K562 (cell line): ENCODE results near the gene MCC. TPM values are rescaled to one million over a fixed set of nuclear protein-coding genes. Genes with fewer than 3 reads are reported as not detected.

Experiments used
- ATAC-seq: fragments of 200-7000 bp; cut with Tn5 transposase; 3 replicates; pipeline ENCODE4 v1.9.1; 2020; ENCODE audit warnings: moderate library complexity
- BruUV-seq: library from RNA; stranded (reverse); fragments of 400-500 nt; replicated peaks from 2 replicates; lab custom pipeline; 2021; lab: Mats Ljungman, UMichigan
- CTCF ChIA-PET: fragments of 300-600 bp; formaldehyde crosslinking; extraction: SDS; loops from one replicate; lab custom pipeline; 2021; ENCODE audit warnings: low intra/inter-chr PET ratio; lab: Yijun Ruan, JAX
- POLR2A ChIA-PET: fragments of 300-600, 350-650 bp; sonication (Branson Sonifier 250); formaldehyde crosslinking; extraction: SDS; loops from one replicate; lab custom pipeline; 2021; ENCODE audit warnings: antibody characterized with exemption, inconsistent platforms; lab: Yijun Ruan, JAX
- DNase-seq, 4 experiments: peaks; one replicate each; pipeline versions ENCODE4 v3.0.0 to v3.0.0-alpha.2; 2011 to 2018; ENCODE audit warnings: low spot score in 3 of 4, mixed read lengths in 3 of 4; ENCODE audit errors: extremely low read depth in 1 of 4
- FAIRE-seq: peaks from 2 replicates; lab custom pipeline; 2011; peaks lifted over from hg19 to GRCh38; lab: Jason Lieb, UNC
- H2AFZ ChIP-seq: 2 replicates; pipeline ENCODE4 v1.6.0; 2011; ENCODE audit warnings: low read depth, low read length, control low read depth, inconsistent platforms
- H3K27ac ChIP-seq: fragments of 200-600 bp; 3 replicates; pipeline ENCODE4 v1.8.0; 2011; ENCODE audit warnings: low read depth, mild to moderate bottlenecking, control low read depth, inconsistent platforms, low read length, moderate library complexity, mixed read lengths; ENCODE audit errors: extremely low read depth
- H3K27me3 ChIP-seq, 2 experiments: fragments of 300-600 bp in 1 of 2; 2 replicates in 1 of 2; 3 replicates in 1 of 2; pipeline versions ENCODE4 v1.6.0 to v1.8.0; 2011; ENCODE audit warnings: inconsistent platforms in 2 of 2, low read length in 2 of 2, mild to moderate bottlenecking in 1 of 2, mixed read lengths in 1 of 2, moderate library complexity in 1 of 2; ENCODE audit not compliant: control insufficient read depth in 2 of 2, insufficient read depth in 2 of 2
- H3K36me3 ChIP-seq: fragments of 300-600 bp; 3 replicates; pipeline ENCODE4 v1.8.0; 2011; ENCODE audit warnings: mild to moderate bottlenecking, low read length, inconsistent platforms; ENCODE audit not compliant: control insufficient read depth, insufficient read depth
- H3K4me1 ChIP-seq, 2 experiments: fragments of 200-600 bp in 1 of 2; replicated peaks in 1 of 2; 2 replicates in 1 of 2; 3 replicates in 1 of 2; pipeline versions ENCODE4 v1.5.1 to v1.8.0; 2011; ENCODE audit warnings: inconsistent platforms in 2 of 2, low read length in 2 of 2, mild to moderate bottlenecking in 1 of 2, mixed read lengths in 1 of 2, moderate library complexity in 1 of 2; ENCODE audit not compliant: control insufficient read depth in 2 of 2, insufficient read depth in 2 of 2
- H3K4me2 ChIP-seq: 2 replicates; pipeline ENCODE4 v1.6.1; 2011; ENCODE audit warnings: low read length, control low read depth, inconsistent platforms, mixed read lengths; ENCODE audit not compliant: insufficient read depth
- H3K4me3 ChIP-seq: fragments of 200-600 bp; sonication (generic), shearing (Covaris generic); 2 replicates; pipeline ENCODE4 v1.5.1; 2016; ENCODE audit warnings: control low read depth, inconsistent platforms
- H3K79me2 ChIP-seq: fragments of 200-600 bp; 3 replicates; pipeline ENCODE4 v1.8.0; 2011; ENCODE audit warnings: low read length, inconsistent platforms; ENCODE audit not compliant: control insufficient read depth, insufficient read depth
- H3K9ac ChIP-seq, 2 experiments: 2 replicates each; pipeline versions ENCODE4 v1.6.0 to v1.6.1; 2011; ENCODE audit warnings: low read depth in 2 of 2, low read length in 2 of 2, control low read depth in 1 of 2, inconsistent platforms in 1 of 2, mild to moderate bottlenecking in 1 of 2, mixed read lengths in 1 of 2; ENCODE audit not compliant: insufficient read depth in 1 of 2
- H3K9me1 ChIP-seq: one replicate; pipeline ENCODE4 v1.6.0; 2011; ENCODE audit warnings: inconsistent platforms, mild to moderate bottlenecking, low read length, moderate library complexity; ENCODE audit not compliant: control insufficient read depth, insufficient read depth
- H3K9me3 ChIP-seq: replicated peaks from 2 replicates; pipeline ENCODE4 v1.5.1; 2011; ENCODE audit warnings: low read depth, low read length, inconsistent platforms; ENCODE audit not compliant: control insufficient read depth, insufficient read depth
- H4K20me1 ChIP-seq: replicated peaks from 2 replicates; pipeline ENCODE4 v1.6.1; 2011; ENCODE audit warnings: low read length, inconsistent platforms, mixed read lengths; ENCODE audit not compliant: control insufficient read depth, insufficient read depth
- ATF1 ChIP-seq, 2 experiments: fragments of 450-650 bp in 1 of 2; IDR thresholded peaks; 2 replicates each; pipeline ENCODE4 v1.6.1; 2016; ENCODE audit warnings: missing compliant biosample characterization in 1 of 2, missing genetic modification characterization in 1 of 2
- BRCA1 ChIP-seq, 2 experiments: fragments of 450-650 bp in 1 of 2; sonication (generic) in 1 of 2; formaldehyde crosslinking in 1 of 2; IDR thresholded peaks; 2 replicates each; pipeline versions ENCODE4 v1.5.0 to v1.6.1; 2017 to 2020; ENCODE audit warnings: mild to moderate bottlenecking in 1 of 2, missing genetic modification reagents in 1 of 2
- CBX1 ChIP-seq: sonication (generic); IDR thresholded peaks from 2 replicates; pipeline ENCODE4 v1.6.1; 2016; ENCODE audit warnings: antibody characterized with exemption, low read depth, mild to moderate bottlenecking
- CEBPB ChIP-seq: fragments of 450-650 bp; IDR thresholded peaks from 2 replicates; pipeline ENCODE4 v1.6.1; 2016; ENCODE audit warnings: missing genetic modification characterization, missing compliant biosample characterization
- DMBX1 ChIP-seq: fragments of 250-450 bp; sonication (Bioruptor Pico); IDR thresholded peaks from 2 replicates; pipeline ENCODE4 v1.8.0; 2022; ENCODE audit warnings: inconsistent platforms, mild to moderate bottlenecking, moderate library complexity, borderline replicate concordance
- IRF1 ChIP-seq: sonication (generic); formaldehyde crosslinking; IDR thresholded peaks from 2 replicates; pipeline ENCODE4 v1.8.0; 2022; ENCODE audit warnings: missing genetic modification reagents, mild to moderate bottlenecking, borderline replicate concordance
- MIER1 ChIP-seq: fragments of 450-650 bp; IDR thresholded peaks from 2 replicates; pipeline ENCODE4 v1.6.1; 2016; ENCODE audit warnings: antibody characterized with exemption, mild to moderate bottlenecking, low read depth
- NRF1 ChIP-seq, 2 experiments: fragments of 450-650 bp; IDR thresholded peaks in 1 of 2; conservative IDR thresholded peaks in 1 of 2; 2 replicates each; pipeline ENCODE4 v1.6.1; 2014; ENCODE audit warnings: mild to moderate bottlenecking in 2 of 2
- RBM15 ChIP-seq: fragments of 200-400 bp; formaldehyde crosslinking; IDR thresholded peaks from 2 replicates; pipeline ENCODE4 v1.6.1; 2018; ENCODE audit warnings: mild to moderate bottlenecking, low read length, moderate library complexity; ENCODE audit not compliant: insufficient read depth
- TCF7 ChIP-seq: sonication (generic); IDR thresholded peaks from 2 replicates; pipeline ENCODE4 v1.6.1; 2016; ENCODE audit warnings: antibody characterized with exemption, borderline replicate concordance
- ZNF551 ChIP-seq: fragments of 250-450 bp; sonication (Bioruptor Pico); IDR thresholded peaks from 2 replicates; pipeline ENCODE4 v1.5.0; 2021; ENCODE audit warnings: mild to moderate bottlenecking, moderate library complexity
- ZNF785 ChIP-seq: fragments of 250-450 bp; sonication (Bioruptor Pico); IDR thresholded peaks from 2 replicates; pipeline ENCODE4 v1.4.0; 2020; ENCODE audit warnings: mild to moderate bottlenecking
- WGBS: fragments of 100-300 bp; shearing (Covaris generic); methylation state at CpG from one replicate; pipeline ENCODE4 v1.1.6; 2016; ENCODE audit warnings: low coverage, mixed read lengths; ENCODE audit not compliant: insufficient coverage; ENCODE audit errors: missing lambda C conversion rate; 5-methylcytosine and 5-hydroxymethylcytosine counted together
- in situ Hi-C: fragments of 300-500 bp; cut with MboI; formaldehyde crosslinking; loops from 4 replicates; pipeline ENCODE4 v1.15.0; 2018; ENCODE audit warnings: inconsistent platforms, mixed read lengths
- intact Hi-C: fragments of 100-400 bp; cut with micrococcal nuclease; formaldehyde crosslinking; loops from 2 replicates; pipeline ENCODE4 v1.14.2; 2022
- polyA plus RNA-seq, 8 experiments: library from polyadenylated mRNA; depleted of rRNA in 4 of 8; stranded (reverse) in 5 of 8; unstranded in 3 of 8; fragments of >200 nt; fragmentation: Nextera tagmentation in 2 of 8; fragmentation: Illumina TruSeq in 1 of 8; extraction: Ambion mirVana in 2 of 8; extraction: Trizol in 1 of 8; gene quantifications; 2 replicates each; pipeline versions ENCODE4 v1.2.1 to v1.2.3, GENCODE V29; 2011 to 2014; ENCODE audit warnings: inconsistent platforms in 1 of 8, missing spikeins in 1 of 8
- total RNA-seq, 7 experiments: library from RNA; depleted of rRNA in 6 of 7; stranded (reverse); fragments of >200 nt in 6 of 7; fragmentation: Illumina TruSeq in 2 of 7; extraction: Trizol in 2 of 7; gene quantifications; 2 replicates each; pipeline versions ENCODE4 v1.2.1 to v1.2.3, GENCODE V29; 2011 to 2021; ENCODE audit warnings: low replicate concordance in 1 of 7
- TF ChIP-seq, protein P1 (sequence below): sonication (generic); formaldehyde crosslinking; IDR thresholded peaks from 2 replicates; pipeline ENCODE4 v1.8.1; 2022; ENCODE audit warnings: missing genetic modification reagents

Gene MCC
- total and polyA plus RNA-seq, 9 of the 15 experiments (the other 6 are each of a cell fraction or from before 2014, with no cell fraction given) = 0.04 to 0.24 (median 0.06) TPM; not detected in 1

- H3K9me3 ChIP-seq = no peaks in the 10 kb centered on the region
- 0% methylated on average over 2 of the region's 2 CpGs for WGBS
- DNase-seq (no peak), ATAC-seq (no peak)
- no peaks in the 10 kb centered on the region for H3K9me1 ChIP-seq
- intact Hi-C loops = no loop called here
- H3K9ac ChIP-seq = no peak overlapping the region
- H2AFZ ChIP-seq = no peak overlapping the region
- TF ChIP-seq TCF7 (no peak), CBX1 (no peak), MIER1 (no peak), BRCA1 (IDR thresholded peaks at IDR 0.05) (no peak), BRCA1 (CRISPR knock-in tag; IDR thresholded peaks at IDR 0.05) (no peak), ZNF551 (CRISPR knock-in tag) (no peak), RBM15 (no peak), NRF1 (conservative IDR thresholded peaks at IDR 0.05 in 1 of 2, IDR thresholded peaks at IDR 0.05 in 1 of 2) (no peak), IRF1 (CRISPR knock-in tag) (no peak), CEBPB (tag) (no peak), DMBX1 (CRISPR knock-in tag) (no peak), ZNF785 (no peak), ATF1 (CRISPR knock-in tag; IDR thresholded peaks at IDR 0.05) (no peak), ATF1 (tag; IDR thresholded peaks at IDR 0.05) (no peak)
- TF ChIP-seq, protein P1, sequence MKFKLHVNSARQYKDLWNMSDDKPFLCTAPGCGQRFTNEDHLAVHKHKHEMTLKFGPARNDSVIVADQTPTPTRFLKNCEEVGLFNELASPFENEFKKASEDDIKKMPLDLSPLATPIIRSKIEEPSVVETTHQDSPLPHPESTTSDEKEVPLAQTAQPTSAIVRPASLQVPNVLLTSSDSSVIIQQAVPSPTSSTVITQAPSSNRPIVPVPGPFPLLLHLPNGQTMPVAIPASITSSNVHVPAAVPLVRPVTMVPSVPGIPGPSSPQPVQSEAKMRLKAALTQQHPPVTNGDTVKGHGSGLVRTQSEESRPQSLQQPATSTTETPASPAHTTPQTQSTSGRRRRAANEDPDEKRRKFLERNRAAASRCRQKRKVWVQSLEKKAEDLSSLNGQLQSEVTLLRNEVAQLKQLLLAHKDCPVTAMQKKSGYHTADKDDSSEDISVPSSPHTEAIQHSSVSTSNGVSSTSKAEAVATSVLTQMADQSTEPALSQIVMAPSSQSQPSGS (CRISPR knock-in tag) = no peak
- TF ChIP-seq, all 486 proteins: peak for 0
- Histone ChIP-seq H3K79me2 (no peaks in the 10 kb centered on the region), H3K36me3 (no peaks in the 10 kb centered on the region), H3K4me3 (no peak overlapping the region), H4K20me1 (no peaks in the 10 kb centered on the region), H3K4me2 (no peak overlapping the region), H3K27ac (no peak overlapping the region), H3K27me3 (peaks cover 5 to 6% of the 10 kb centered on the region in 2 experiments; a peak in 4 of 5 replicates), H3K4me1 (no peaks in the 10 kb centered on the region)
- CTCF ChIA-PET = no interaction called here
- in situ Hi-C loops = no loop called here
- no peak for FAIRE-seq
- POLR2A ChIA-PET = interaction anchor here (0.8 kb wide), 1 partner anchor 187 kb away, joined by 3 read pairs; no protein-coding TSS in a partner anchor
- BruUV-seq = no TSS peak
These were observed 324.9 kb downstream of the MCC start for GRCh38 chr5:113163328-113163727.
